ENCODE measurements around the gene PTBP1.
A peak's percentile ranks its signal among the peaks of the same experiment; 100 is the strongest.

The PTBP1 gene

DNA sequence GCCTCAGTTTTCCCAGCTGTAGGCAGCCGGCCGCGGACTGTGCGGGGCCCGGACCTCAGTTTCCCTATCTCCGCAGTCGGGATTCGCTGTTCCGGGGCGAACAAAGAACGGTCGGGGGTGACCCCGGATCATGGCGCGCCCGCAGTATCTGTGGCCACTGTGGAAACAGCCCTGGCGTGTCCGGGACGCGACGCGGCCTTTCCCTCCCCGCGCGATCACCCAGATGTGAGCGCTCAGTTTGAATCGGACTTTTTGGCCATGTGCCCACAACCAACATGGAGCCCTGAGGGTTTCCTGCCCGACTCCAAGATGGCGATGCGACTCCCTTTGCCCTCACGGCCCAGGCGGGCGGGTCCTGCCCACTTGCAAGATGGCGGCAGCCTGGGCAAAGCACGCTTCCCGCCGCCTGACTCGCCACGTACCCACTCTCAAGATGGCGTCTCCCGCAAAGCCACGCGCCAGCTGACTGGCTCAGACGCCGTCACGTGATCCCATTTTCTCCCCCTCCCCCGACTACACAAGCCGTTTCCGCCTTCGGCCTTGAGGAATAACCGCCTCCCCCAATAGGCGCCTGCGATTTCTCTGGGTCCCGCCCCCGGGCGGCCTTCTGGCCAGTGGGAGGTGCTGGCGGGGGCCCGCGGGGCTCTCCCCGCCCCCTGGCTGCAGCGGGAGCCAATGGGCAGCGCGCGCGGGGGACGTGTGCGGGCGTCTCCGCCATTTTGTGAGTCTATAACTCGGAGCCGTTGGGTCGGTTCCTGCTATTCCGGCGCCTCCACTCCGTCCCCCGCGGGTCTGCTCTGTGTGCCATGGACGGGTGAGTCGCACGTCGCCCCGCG lies at the start of gene PTBP1:
Gene PTBP1 (plus strand): TSS at position 761 of the 836 bp plus-strand sequence. CDS start 46 bp downstream, at position 807.
- DNase-seq (ENCODE audit: low spot score), result peak; percentile 100

DNA sequence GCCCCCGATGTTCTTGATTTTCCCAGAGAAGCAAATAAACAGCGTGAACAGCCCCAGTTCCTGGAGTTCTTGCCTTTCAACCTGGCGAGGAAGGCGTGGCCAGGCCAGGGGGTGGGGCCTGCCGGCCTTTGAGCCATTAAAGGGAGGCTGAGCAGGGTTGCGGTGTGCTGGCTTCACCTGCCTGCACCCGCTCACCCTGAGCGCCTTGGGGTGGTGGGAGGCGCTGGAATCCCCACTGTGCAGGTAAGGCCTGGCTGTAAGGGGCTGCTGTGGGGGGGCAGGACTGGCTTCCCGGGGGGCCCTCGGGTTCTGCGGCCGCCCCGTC lies 49.0 kb upstream of the PTBP1 start:
- DNase-seq (ENCODE audit: low spot score), result no peak

DNA sequence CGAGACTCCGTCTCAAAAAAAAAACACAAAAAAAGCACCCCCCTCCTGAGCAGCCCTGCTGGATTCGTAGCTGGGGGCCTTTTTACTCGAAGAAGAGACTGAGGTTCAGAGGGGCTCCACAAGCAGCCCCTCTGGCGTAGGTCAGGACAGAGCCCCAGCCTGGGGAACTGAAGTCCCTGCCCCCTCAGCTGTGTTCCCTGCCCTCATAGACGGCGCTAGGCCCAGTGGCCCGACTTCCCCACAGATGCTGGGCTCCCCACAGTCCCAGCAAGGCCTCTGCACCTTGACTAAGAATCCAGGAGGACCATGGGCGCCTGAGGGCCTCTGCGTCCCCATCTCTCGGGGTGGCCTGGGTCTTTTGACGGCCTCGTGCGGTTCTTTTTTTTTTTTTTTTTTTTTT lies 47.4 kb upstream of the PTBP1 start:
- no peak for DNase-seq (ENCODE audit: low spot score)

DNA sequence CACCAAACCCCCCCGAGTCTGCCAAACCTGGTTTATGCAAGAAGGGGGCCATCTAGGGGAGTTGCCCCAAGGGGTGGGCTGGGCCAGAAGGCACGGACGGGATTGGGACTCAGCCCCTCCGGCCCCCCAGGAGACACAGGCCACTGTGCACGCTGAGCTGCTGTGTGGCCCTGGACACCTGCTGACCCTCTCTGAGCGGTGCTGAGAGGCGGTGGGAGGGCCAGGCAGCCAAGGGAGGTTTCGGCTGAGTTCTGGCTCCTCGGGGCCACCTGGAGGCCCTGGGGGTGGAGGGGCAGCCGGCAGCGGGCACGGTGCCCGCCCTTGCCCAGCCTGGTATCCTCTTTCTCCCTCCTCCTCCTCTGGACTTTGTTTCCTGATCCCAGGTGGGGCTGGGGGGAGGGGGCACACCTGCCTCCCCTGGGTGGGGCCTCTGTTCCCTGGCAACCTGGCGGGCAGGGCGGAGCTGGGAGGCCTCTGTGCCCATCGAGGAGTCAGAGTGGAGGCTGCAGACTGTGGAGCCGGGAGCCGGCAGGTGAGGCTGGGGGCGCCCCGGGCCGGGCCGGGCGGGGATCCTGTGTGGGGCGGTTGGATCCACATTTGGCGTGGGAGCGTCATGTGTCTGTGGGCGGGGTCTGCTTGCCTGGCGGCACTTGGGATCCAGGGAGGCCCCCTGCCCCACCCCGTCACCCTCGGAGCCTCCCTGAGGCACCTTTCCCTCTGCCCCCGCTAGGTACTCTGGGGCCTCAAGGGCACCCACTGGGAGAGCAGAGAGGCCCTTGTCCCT lies 46.4 kb upstream of the PTBP1 start, which contains the start of gene MISP:
Gene MISP (plus strand): TSS at position 473 of the 784 bp plus-strand sequence. CDS start 5,835 bp downstream, outside the sequence.
- DNase-seq (ENCODE audit: low spot score), result no peak

DNA sequence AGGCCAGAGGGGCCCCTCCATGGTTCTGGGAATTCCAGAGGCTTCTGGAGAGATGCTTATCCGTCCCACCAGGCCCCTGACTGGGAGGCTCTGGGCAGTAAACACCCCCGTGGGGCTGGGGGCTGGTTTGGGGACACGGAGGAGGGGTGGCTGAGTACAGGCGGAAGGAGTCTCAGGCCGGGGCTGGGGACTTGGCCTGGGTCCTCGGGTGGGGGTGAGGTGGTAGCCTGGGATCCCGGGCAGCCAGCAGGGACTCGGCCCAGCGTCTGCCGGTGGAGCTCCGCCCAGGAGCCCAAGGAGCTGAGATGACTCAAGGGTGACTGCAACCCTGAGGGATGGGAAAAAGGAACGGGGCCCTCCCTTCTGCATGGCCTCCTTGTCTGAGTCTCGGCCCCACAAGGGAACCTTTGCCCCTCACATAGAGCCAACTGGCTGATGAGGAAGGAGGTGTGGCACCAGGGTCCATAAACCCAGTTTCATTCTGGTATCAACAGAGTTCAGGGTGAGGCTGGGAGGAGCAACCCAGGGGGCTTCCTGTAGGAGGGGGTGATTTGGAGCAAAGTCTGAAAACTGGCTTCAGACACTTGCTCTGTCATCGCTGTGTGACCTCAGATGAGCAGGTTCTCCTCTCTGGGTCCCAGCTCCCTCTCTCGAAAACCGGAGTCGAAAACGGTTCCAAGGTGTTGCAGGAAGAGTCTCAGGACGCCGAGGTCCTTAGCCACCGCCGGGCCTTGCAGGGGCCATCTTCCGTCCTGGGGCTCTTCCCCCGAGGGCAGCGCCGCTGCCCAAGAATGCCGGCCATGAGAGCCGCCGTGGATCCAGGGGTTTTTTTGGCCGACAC lies 45.5 kb upstream of the PTBP1 start:
- peak; percentile 86 for DNase-seq (ENCODE audit: low spot score)

DNA sequence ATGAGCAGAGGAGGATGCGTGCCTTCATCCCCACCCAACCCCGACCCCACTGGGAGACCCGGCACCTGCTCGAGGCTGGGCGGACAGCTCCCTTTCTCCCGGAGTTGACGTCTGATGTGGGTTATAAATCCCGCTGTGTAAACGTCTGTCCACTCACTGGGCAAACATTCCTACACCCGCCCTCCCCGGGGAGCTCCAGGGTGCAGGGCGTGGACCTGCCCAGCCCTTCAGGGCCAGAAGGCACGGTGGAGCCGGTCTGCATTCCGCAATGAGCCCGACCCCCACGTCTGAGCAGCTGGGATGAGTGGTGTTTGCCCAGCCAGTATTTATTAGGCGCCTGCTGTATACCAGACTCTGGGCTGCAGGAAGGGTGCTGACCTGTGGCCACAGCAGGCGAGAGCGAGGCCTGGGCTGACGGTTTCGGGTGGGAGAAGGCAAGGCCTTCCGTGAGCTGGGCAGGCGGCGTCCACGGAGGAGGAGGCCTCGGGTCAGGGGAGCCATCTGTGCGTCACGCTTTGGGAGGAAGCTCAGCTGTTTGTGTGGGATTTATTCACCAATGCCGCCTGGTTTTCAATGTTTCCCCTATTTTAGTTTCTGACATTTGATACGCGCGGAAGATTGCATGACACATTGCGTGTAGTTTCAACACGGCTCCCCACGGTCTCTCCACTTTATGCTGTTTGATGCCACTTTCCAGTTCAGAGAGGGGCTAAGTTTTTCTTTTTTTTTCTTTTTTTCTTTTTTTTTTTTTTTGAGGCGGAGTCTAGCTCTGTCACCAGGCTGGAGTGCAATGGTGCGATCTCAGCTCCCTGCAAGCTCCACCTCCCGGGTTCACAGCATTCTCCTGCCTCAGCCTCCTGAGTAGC lies 44.4 kb upstream of the PTBP1 start:
- peak; percentile 43 for DNase-seq (ENCODE audit: low spot score)

DNA sequence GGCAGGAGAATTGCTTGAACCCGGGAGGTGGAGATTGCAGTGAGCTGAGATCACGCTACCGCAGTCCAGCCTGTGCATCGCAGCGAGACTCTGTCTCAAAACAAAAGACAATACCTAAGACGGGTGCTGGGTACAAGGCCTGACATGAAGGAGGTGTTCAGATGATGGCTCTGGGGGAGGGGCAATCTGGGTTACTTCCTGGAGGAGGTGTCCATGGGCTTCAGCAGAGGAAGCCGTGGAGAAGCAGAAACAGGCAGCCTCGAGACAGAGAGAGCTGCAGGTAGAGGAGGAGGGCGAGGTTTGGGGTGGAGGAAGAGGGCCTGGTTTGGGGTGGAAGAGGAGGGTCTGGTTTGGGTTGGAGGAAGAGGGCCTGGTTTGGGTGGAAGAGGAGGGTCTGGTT lies 42.7 kb upstream of the PTBP1 start:
- no peak for DNase-seq (ENCODE audit: low spot score)

DNA sequence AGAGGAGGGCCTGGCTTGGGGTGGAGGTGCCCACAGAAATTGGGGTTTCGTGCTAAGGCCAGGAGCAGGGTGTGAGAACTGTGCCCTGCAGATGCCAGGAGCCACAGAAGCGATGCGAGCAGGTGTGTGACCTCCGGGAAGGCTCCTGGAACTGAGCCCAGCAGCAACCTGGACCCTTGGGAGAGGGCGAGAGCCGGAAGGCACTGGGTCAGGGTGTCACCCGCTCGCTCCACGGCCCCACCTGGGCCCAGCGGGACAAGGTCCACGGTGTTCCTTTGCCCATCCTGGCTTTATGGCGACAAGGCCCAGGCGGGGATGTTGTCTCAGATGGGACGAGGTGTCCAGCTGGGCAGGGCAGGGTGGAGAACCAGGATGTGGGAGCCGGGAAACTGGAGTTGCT lies 42.2 kb upstream of the PTBP1 start:
- no peak for DNase-seq (ENCODE audit: low spot score)

DNA sequence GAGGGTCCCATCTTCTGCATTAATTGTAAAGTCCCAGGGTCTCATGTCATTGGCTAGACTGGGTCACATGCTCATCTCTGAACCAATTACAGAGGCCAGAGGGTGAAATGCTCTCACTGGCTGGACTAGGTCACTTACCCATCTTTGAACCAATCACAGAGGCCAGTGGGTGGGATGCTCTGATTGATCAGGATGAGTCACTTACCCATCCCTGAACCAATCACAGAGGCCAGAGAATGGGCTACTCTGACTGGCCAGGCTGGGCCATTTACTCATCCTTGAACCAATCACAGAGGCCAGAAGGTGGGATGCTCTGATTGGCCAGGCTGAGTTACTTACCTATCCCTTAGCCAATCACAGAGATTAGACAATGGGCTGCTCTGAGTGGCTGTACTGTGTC lies 41.0 kb upstream of the PTBP1 start:
- DNase-seq (ENCODE audit: low spot score), result peak; percentile 76

DNA sequence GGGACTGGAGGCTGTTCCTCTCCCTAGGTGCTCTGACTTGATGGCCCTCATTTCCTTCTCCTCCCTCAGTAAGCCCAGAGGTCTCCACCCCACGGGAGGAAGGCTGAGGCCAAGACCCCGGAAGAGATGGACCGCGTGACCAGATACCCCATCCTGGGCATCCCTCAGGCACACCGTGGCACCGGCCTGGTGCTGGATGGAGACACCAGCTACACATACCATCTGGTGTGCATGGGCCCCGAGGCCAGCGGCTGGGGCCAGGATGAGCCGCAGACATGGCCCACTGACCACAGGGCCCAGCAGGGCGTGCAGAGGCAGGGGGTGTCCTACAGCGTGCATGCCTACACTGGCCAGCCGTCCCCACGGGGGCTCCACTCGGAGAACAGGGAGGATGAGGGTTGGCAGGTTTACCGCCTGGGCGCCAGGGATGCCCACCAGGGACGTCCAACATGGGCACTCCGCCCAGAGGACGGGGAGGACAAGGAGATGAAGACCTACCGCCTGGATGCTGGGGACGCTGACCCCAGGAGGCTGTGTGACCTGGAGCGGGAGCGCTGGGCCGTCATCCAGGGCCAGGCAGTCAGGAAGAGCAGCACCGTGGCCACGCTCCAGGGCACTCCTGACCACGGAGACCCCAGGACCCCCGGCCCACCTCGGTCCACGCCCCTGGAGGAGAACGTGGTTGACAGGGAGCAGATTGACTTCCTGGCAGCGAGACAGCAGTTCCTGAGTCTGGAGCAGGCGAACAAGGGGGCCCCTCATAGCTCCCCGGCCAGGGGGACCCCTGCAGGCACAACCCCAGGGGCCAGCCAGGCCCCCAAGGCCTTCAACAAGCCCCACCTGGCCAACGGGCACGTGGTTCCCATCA lies 40.2 kb upstream of the PTBP1 start:
- DNase-seq (ENCODE audit: low spot score), result no peak

DNA sequence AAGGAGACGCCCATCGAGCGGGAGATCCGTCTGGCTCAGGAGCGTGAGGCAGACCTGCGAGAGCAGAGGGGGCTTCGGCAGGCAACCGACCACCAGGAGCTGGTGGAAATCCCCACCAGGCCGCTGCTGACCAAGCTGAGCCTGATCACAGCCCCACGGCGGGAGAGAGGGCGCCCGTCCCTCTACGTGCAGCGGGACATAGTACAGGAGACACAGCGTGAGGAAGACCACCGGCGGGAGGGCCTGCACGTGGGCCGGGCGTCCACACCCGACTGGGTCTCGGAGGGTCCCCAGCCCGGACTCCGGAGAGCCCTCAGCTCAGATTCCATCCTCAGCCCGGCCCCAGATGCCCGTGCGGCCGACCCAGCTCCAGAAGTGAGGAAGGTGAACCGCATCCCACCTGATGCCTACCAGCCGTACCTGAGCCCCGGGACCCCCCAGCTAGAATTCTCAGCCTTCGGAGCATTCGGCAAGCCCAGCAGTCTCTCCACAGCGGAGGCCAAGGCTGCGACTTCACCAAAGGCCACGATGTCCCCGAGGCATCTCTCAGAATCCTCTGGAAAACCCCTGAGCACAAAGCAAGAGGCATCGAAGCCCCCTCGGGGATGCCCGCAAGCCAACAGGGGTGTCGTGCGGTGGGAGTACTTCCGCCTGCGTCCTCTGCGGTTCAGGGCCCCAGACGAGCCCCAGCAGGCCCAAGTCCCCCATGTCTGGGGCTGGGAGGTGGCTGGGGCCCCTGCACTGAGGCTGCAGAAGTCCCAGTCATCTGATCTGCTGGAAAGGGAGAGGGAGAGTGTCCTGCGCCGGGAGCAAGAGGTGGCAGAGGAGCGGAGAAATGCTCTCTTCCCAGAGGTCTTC lies 39.2 kb upstream of the PTBP1 start:
- DNase-seq (ENCODE audit: low spot score), result no peak

DNA sequence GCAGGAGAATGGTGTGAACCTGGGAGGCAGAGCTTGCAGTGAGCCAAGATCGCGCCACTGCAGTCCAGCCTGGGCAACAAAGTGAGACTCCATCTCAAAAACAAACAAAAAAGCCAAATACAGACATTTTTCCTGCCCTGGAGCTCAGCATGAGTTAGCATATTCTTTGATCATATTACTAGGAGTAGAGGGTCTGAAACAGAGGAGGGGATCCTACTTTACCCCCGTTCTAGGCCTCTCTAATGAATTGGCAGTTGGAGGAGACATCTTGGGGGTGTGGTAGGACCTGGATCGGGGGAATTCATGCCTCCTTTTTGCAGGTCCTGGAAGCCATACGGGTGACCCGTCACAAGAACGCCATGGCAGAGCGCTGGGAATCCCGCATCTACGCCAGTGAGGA lies 34.1 kb upstream of the PTBP1 start:
- no peak for DNase-seq (ENCODE audit: low spot score)

DNA sequence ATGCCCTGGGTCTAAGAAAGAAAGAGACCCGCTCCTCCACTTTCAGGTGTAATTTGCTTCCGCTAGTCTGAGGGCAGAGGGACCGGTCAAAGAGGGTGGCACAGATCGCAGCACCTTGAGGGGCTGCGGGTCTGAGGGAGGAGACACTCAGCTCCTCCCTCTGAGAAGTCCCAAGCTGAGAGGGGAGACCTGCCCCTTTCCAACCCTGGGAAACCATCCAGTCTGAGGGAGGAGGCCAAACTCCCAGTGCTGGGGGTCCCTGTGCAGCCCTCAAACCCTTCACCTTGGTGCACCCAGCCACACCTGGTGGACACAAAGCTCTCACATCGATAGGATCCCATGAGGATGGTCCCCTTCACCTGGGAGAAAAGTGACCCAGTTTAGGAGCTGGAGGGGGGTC lies 33.4 kb upstream of the PTBP1 start:
- no peak for DNase-seq (ENCODE audit: low spot score)

DNA sequence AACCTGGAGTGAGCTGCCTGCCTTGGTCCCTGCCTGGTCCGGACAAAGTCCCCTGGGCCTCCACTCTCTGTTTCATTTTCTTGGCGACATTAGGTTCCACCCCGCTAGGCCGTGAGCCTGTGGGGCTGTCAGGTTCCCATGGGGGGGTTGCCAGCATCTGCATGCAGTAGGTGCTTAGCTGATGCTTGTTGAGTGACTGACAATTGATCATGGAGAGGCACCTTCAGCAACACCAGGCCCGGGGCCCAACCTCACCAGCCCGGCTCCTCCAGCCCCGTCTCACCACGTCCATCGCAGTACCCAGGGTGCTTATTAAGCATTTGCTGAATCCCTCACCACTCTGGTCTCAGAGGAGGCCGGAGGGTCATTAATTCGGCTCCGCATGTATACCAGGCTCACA lies 33.0 kb upstream of the PTBP1 start:
- DNase-seq (ENCODE audit: low spot score), result no peak

DNA sequence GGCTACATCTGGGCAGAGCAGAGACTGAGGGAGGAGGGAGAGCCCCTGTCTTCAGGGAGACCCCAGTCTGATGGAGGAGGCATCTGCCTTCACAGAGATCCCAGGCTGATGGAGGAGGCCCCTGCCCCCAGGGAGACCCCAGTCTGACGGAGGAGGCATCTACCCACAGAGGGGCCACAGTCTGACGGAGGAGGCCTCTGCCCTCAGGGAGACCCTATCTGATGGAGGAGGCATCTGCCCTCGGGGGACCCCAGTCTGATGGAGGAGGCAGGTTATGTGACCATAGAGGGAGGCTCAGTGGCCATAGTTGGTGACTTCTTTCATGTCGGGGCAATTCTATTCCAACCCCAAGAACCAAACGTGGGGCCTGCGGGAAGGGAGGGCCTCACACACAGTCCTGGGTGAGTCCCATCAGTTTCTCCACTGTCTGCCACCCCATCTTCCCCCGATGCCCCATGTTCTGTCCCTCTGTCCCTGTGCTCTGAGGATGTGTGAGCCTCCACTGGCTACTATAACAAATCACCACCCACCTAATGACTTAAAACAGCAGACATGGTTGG lies 32.0 kb upstream of the PTBP1 start:
- no peak for DNase-seq (ENCODE audit: low spot score)

DNA sequence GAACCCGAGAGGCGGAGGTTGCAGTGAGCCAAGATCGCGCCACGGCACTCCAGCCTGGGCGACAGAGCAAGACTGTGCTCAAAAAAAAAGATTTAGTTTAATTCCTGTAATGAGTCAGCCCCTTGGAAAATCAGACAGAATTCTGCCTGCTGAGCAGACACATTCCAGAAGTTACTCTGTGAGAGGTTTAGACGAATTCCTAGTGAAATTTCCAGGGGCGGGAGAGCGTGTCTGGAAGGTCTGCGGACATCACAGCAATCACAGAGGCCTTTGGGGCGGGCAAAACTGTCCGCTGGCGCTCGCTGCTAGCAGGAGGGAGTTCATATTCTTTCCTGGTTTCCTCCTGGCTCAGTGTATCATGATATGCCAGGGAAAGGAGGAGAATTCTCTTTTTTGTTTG lies 28.8 kb upstream of the PTBP1 start:
- no peak for DNase-seq (ENCODE audit: low spot score)

DNA sequence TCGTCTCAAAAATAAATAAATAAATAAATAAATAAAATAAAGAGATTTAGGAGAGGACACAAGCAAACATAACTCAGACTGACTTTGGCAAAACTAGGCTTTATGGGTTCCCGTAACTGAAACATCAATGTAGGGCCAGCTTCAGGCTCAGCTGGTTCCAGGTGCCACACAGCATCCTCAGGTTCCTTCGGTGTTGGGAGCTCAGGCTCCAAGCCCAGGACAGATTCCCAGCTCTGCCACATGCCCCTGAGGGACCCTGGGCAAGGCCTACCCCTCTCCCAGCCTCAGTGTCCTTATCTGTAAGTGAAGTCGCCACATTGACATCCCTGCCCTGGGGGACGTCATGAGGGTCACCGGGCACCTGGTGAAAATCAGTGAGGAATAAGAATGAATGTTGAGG lies 27.6 kb upstream of the PTBP1 start:
- no peak for DNase-seq (ENCODE audit: low spot score)

DNA sequence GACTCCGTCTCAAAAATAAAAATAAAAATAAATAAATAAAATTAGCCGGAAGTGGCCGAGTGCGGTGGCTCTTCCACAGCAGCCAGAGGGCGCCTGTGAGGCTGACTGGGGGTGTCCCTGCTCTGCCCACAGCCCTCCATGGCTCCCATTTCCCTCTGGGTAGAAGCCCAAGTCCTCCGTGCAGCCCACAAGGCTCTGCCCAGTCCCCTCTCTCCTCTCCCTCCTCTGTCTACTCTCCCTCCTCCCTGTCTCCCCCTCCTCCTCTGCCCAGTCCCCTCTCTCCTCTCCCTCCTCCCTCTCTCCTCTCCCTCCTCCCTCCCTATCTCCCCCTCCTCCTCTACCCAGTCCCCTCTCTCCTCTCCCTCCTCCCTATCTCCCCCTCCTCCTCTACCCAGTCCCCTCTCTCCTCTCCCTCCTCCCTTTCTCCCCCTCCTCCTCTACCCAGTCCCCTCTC lies 25.9 kb upstream of the PTBP1 start:
- peak; percentile 73 for DNase-seq (ENCODE audit: low spot score)

DNA sequence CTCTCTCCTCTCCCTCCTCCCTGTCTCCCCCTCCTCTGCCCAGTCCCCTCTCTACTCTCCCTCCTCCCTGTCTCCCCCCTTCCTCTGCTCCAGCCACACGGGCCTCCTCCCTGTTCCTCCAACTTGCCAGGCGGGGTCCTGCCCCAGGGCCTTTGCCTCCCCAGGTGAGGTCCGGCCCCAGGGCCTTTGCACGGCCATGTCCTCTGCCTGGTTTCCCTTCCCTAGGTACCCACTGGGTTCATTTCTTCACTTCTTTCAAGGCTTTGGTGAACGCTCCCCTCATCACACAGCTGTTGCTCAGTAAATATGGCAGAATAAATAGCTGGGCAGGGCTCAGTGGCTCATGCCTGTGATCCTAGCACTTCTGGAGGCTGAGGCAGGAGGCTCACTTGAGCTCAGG lies 25.2 kb upstream of the PTBP1 start:
- no peak for DNase-seq (ENCODE audit: low spot score)
